ENCODE data around the gene TCFL5.

The TCFL5 gene

DNA sequence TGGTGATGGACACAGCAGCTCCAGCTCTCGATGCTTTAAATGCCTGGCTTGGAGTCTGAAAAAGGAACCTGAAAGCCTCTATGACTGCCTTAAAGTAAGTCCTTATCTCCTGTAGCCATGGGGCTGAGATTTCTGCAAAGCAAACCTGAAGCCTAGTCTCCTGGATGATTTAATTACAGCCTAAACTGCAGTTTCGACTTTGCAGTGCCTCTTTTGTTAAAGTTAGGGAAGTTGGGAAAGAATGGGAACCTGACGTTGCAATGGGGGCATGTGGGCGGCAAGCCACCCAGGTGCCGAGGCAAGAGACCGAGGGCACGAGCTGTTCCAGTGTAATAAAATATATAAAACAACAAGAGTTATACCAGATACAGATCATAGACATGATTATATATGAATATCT is 11.7 kb upstream of the TCFL5 start:
- FAIRE-seq (no peak), DNase-seq (ENCODE audit: insufficient read length, low spot score) (no peak)
- TF ChIP-seq, protein P1, sequence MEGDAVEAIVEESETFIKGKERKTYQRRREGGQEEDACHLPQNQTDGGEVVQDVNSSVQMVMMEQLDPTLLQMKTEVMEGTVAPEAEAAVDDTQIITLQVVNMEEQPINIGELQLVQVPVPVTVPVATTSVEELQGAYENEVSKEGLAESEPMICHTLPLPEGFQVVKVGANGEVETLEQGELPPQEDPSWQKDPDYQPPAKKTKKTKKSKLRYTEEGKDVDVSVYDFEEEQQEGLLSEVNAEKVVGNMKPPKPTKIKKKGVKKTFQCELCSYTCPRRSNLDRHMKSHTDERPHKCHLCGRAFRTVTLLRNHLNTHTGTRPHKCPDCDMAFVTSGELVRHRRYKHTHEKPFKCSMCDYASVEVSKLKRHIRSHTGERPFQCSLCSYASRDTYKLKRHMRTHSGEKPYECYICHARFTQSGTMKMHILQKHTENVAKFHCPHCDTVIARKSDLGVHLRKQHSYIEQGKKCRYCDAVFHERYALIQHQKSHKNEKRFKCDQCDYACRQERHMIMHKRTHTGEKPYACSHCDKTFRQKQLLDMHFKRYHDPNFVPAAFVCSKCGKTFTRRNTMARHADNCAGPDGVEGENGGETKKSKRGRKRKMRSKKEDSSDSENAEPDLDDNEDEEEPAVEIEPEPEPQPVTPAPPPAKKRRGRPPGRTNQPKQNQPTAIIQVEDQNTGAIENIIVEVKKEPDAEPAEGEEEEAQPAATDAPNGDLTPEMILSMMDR (IDR thresholded peaks at IDR 0.05; ENCODE audit: insufficient read depth, missing control alignments), result no peak

DNA sequence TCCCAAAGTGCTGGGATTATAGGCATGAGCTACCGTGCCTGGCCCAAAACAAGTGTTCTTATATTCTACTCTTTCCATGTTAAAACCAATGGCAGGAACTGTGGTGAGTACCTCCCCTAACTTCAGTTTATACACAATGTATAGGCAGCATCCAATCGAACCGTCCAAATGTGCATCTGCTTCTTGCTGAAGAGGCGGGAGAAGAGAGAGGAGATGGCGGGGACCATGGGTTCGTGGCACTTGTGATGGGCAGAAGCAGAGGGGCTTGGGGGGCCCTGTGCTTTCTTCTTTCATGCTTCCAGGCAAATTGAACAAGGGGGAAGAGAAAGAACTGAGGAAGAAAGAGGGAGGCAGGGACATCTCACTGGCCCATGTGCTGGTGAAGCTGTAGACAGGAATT is 11.2 kb upstream of the TCFL5 start:
- DNase-seq (ENCODE audit: insufficient read length, low spot score), result no peak
- FAIRE-seq, result no peak
- TF ChIP-seq, protein P1 (IDR thresholded peaks at IDR 0.05; ENCODE audit: insufficient read depth, missing control alignments), result no peak

DNA sequence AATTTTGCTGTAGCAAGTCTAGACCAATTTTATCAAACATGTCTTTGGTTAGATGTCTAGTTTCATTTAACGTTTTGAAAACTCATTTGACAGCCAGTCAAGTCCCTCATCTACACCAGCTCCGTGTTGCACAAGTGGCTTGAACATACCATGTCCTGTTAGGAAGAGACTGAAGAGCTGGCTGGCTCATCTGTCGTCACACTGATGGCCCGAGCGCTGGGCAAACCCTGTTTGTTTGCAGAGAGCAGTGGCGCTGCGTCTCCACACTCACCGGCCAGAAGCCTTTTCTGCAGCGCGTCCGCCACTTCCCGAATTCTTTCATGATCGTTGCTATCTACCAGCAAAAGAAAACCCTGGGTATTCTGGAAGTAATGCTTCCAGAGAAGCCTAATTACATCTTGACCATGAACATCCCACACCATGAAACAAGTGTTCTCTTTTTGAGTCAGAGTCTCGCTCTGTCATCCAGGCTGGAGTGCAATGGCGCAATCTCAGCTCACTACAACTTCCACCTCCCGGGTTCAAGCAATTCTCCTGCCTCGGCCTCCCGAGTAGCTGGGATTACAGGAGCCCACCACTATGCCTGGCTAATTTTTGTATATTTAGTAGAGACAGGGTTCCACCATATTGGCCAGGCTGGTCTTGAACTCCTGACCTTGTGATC is 10.7 kb upstream of the TCFL5 start:
- DNase-seq (ENCODE audit: insufficient read length, low spot score) (no peak), FAIRE-seq (no peak)

DNA sequence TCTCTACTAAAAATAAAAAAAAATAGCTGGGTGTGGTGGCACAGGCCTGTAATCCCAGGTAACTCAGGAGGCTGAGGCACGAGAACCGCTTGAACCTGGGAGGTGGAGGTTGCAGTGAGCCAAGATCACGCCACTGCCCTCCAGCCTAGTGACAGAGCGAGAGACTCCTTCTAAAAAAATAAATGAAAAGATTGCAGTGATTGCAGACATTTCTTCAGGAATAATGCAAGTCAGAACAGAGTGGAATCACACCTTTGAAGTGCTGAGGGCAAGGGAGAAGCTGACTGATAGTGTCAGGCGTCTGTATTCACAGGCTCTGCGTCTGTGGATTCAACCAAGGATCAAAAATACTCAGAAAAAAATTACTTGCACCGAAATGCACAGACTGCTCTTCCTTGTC is 2.6 kb upstream of the TCFL5 start:
- DNase-seq (ENCODE audit: insufficient read length, low spot score) (no peak), FAIRE-seq (no peak)
- TF ChIP-seq, protein P1 (IDR thresholded peaks at IDR 0.05; ENCODE audit: insufficient read depth, missing control alignments), result no peak

More for the DNA sequence above, 10.7 kb upstream of the TCFL5 start:
- TF ChIP-seq, protein P1 (IDR thresholded peaks at IDR 0.05; ENCODE audit: insufficient read depth, missing control alignments), result no peak

DNA sequence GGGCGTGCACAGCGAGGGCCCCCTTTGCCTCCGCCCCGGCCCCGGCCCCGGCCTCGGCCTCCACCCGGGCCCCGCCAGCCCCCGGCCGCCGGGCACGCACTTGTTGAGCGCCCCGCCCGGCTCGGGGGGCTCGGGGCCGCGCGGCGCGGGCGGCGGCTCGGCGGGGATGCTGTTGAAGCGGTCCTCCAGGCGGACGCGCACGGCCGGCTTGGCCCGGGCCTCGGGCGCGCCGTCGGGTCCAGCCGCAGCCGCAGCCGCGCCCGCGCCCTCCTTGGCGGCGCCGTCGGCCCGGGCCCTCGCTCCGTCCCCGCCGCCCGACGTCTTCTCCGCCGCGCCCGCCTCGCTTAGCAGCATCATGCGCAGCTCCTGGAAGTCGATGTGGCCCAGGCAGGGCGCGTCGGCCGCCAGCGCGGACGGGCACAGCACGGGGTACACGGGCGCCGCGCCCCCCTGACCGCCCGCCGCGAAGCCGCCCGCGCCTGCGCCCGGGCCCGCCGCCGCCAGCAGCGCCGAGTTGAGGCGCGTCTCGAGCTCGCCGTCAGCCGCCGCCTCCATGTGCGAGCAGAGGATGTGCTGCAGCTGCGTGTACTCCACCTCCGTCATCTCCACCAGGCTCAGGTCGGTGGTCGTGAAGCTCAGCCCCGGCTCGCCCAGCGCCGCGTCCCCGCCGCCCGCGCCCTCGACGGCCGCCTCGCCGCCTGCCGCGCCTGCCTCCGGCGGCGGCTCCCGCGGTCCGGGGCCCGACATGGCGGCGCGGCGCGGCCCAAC is 514 bp downstream of the TCFL5 start:
- DNase-seq (ENCODE audit: insufficient read length, low spot score) (no peak), FAIRE-seq (no peak)
- TF ChIP-seq, protein P1 (IDR thresholded peaks at IDR 0.05; ENCODE audit: insufficient read depth, missing control alignments), result no peak

DNA sequence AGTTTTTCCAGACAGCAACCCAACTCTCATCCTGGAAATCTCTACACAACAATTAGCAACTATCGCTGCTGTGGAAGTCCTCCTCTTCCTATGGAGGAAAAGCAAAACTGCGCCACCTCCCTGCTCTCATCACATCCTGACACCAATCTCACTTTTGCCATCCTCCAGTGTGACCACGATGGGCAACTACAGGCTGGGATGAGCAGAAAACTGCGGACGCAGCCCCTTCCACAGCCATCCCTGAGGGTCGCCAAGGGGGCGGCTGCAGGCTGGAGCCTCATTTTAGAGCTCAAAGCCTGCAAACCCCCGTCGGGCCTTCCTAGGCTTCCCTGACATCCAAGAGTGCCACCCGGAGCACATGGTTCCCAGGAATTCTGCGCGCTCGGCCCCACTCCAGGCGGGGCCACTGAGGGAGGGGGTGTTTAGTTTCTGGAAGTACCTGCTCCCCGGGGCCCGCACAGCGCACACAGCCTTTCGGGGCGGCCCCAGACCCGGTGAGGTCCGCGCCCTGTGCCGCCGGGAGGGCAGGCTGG is 1.2 kb downstream of the TCFL5 start:
- FAIRE-seq, result no peak

More for the DNA sequence above, 1.2 kb downstream of the TCFL5 start:
- no peak for DNase-seq (ENCODE audit: insufficient read length, low spot score)
- TF ChIP-seq, protein P1 (IDR thresholded peaks at IDR 0.05; ENCODE audit: insufficient read depth, missing control alignments), result peak; percentile 7
